Adrenal gland (tissue), 12 donors: Measurements from ENCODE around the gene PLEKHA6. TPM values are rescaled to one million over a fixed set of nuclear protein-coding genes. Genes with fewer than 3 reads are reported as not detected.

Experiments used
- DNase-seq, 7 donors: peaks; one replicate each; pipeline ENCODE4 v3.0.0-alpha.2; 2019 to 2020
- H3K27ac ChIP-seq, 5 donors: fragments of 200-600 bp; sonication (generic) in 4 of 5; 1 replicate in 3 of 5; 2 replicates in 2 of 5; pipeline versions ENCODE4 v1.5.1 to v1.8.0; 2016 to 2020; ENCODE audit warnings: mild to moderate bottlenecking in 1 of 5
- H3K27me3 ChIP-seq: fragments of 200-600 bp; 2 replicates; pipeline ENCODE4 v1.8.0; 2021
- H3K36me3 ChIP-seq, 2 donors: fragments of 200-600 bp; replicated peaks in 1 of 2; 1 replicate in 1 of 2; 2 replicates in 1 of 2; pipeline versions ENCODE4 v1.5.1 to v1.8.0; 2018 to 2022
- H3K4me1 ChIP-seq, 2 donors: fragments of 200-600 bp; replicated peaks in 1 of 2; 1 replicate in 1 of 2; 2 replicates in 1 of 2; pipeline versions ENCODE4 v1.5.1 to v1.8.0; 2018 to 2021
- H3K4me3 ChIP-seq, 4 donors: fragments of 200-600 bp; sonication (generic) in 3 of 4; one replicate each; pipeline ENCODE4 v1.5.1; 2016 to 2018
- H3K9me3 ChIP-seq, 3 donors: fragments of 200-600 bp; sonication (generic) in 1 of 3; replicated peaks in 1 of 3; 1 replicate in 2 of 3; 2 replicates in 1 of 3; pipeline versions ENCODE4 v1.5.1 to v1.8.0; 2016 to 2021
- POLR2A ChIP-seq, 2 donors: fragments of 450-650 bp; IDR thresholded peaks; one replicate each; pipeline ENCODE4 v1.6.1; 2017; ENCODE audit warnings: antibody characterized with exemption in 2 of 2, mild to moderate bottlenecking in 2 of 2, moderate library complexity in 1 of 2
- WGBS, 4 donors: extraction: QIAGEN DNeasy Blood & Tissue Kit in 2 of 4; methylation state at CpG; one replicate each; pipeline versions ENCODE4 v1.1.5 to v1.1.7; 2013 to 2017; 5-methylcytosine and 5-hydroxymethylcytosine counted together
- intact Hi-C, 2 donors: fragments of 100-400 bp; cut with DNase I; formaldehyde crosslinking; loops; one replicate each; pipeline versions ENCODE4 v1.14.1 to v1.15.0; 2022 to 2023
- polyA plus RNA-seq, 3 donors: library from polyadenylated mRNA; stranded (reverse); fragments of 200-250 nt in 2 of 3; fragments of 350-450 nt in 1 of 3; fragmentation: Illumina TruSeq in 1 of 3; extraction: RNeasy Lipid Tissue Mini Kit (QIAGEN cat#74804) in 1 of 3; gene quantifications; one replicate each; pipeline ENCODE4 v1.2.3, GENCODE V29; 2013 to 2014
- total RNA-seq, 9 donors: library from RNA; depleted of rRNA in 4 of 9; stranded (reverse); fragments of >200 nt in 4 of 9; fragments of 120-200 nt in 1 of 9; fragmentation: NEBNext Ultra II Directional in 1 of 9; extraction: Animal tissue kit (Norgen Biotek cat#: 25700) in 1 of 9; gene quantifications; one replicate each; pipeline versions ENCODE4 v1.1.0 to v1.2.4, GENCODE V29; 2013 to 2023
- TF ChIP-seq, protein P1 (sequence below), 6 experiments: fragments of 450-650 bp in 4 of 6; fragments of 200-600 bp in 2 of 6; sonication (generic) in 1 of 6; IDR thresholded peaks; 1 replicate in 5 of 6; 2 replicates in 1 of 6; pipeline versions ENCODE4 v1.5.1 to v1.8.0; 2016 to 2021; ENCODE audit warnings: antibody characterized with exemption in 6 of 6, mild to moderate bottlenecking in 2 of 6, moderate library complexity in 1 of 6
- donor health status: healthy with polysubstance abuse.
- donor health status: Bipolar disorder and iron deficiency.
- donor health status: DM: yes; HTN: yes; CAD: no.
- donor health status: DM: no; HTN: no; CAD: no.
- donor health status: DM: no; HTN: no; CAD: no.
- donor health status: DM: yes; HTN: yes; CAD: no.

Gene PLEKHA6
- total and polyA plus RNA-seq, 12 donors: 2.2 to 13.8 (median 5.1) TPM

GRCh38 chr1:204248954-204249353 is 110.8 kb downstream of the PLEKHA6 start:
- H3K27me3 ChIP-seq: no peaks in the 10 kb centered on the region
- peaks cover 0 to 4% of the 10 kb centered on the region in 2 donors for H3K36me3 ChIP-seq
- H3K4me3 ChIP-seq: no peak overlapping the region
- H3K27ac ChIP-seq: no peak overlapping the region
- intact Hi-C loops: no loop called here
- DNase-seq: no peak
- TF ChIP-seq, protein P1, sequence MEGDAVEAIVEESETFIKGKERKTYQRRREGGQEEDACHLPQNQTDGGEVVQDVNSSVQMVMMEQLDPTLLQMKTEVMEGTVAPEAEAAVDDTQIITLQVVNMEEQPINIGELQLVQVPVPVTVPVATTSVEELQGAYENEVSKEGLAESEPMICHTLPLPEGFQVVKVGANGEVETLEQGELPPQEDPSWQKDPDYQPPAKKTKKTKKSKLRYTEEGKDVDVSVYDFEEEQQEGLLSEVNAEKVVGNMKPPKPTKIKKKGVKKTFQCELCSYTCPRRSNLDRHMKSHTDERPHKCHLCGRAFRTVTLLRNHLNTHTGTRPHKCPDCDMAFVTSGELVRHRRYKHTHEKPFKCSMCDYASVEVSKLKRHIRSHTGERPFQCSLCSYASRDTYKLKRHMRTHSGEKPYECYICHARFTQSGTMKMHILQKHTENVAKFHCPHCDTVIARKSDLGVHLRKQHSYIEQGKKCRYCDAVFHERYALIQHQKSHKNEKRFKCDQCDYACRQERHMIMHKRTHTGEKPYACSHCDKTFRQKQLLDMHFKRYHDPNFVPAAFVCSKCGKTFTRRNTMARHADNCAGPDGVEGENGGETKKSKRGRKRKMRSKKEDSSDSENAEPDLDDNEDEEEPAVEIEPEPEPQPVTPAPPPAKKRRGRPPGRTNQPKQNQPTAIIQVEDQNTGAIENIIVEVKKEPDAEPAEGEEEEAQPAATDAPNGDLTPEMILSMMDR (IDR thresholded peaks at IDR 0.05): no peak
- no peak for TF ChIP-seq POLR2A (IDR thresholded peaks at IDR 0.05)
- H3K4me1 ChIP-seq: no peaks in the 10 kb centered on the region
- WGBS, 4 donors: 87 to 100% (median 91%) methylated on average over 3 of the region's 3 CpGs
- H3K9me3 ChIP-seq: no peaks in the 10 kb centered on the region

DNA sequence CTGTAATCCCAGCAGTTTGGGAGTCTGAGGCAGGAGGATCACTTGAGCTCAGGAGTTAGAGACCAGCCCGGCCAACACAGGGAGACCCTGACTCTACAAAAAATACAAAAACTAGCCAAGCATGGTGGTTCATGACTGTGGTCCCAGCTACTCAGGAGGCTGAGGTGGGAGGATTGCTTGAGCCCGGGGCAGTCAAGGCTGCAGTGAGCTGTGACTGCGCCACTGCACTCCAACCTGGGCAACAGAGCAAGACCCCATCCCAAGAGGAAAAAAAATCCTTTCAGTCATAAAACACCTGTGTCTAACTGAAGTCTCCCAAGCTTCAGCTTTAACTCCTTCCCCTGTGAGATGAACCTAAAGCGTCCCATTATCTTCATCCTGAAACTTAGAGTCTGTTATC is 112.9 kb downstream of the PLEKHA6 start:
- no peak for DNase-seq
- no peak overlapping the region for H3K4me3 ChIP-seq
- WGBS, 4 donors: 87 to 100% (median 96%) methylated on average over 3 to 4 of the region's 4 CpGs
- no peaks in the 10 kb centered on the region for H3K4me1 ChIP-seq
- intact Hi-C loops: no loop called here
- H3K27me3 ChIP-seq: no peaks in the 10 kb centered on the region
- TF ChIP-seq, protein P1 (IDR thresholded peaks at IDR 0.05): no peak
- TF ChIP-seq POLR2A (IDR thresholded peaks at IDR 0.05): no peak
- H3K9me3 ChIP-seq: no peaks in the 10 kb centered on the region
- H3K27ac ChIP-seq: no peak overlapping the region
- peaks cover 0 to 4% of the 10 kb centered on the region in 2 donors for H3K36me3 ChIP-seq

DNA sequence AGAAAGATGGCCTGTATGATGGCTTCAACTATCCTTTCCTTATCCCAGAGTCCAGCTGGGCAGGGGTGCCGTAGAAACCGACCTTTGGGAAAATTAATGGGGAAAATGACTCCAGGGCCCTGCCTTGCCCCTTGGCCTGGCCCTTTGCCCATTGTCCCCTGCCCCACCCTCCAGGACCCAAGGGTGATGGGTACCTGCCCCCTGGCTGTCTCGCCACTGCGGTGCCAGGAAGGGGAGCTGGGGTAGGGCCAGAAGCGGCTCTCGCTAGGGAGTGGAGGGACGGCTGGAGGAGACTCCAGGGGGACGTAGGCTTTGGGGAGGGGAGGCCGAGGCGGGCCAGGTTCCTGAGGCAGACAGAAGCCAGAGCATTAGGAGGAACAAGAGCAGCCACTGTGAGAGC is 116.8 kb downstream of the PLEKHA6 start:
- Histone ChIP-seq H3K27me3 (no peaks in the 10 kb centered on the region), H3K4me3 (no peak overlapping the region), H3K36me3 (peaks cover 0 to 4% of the 10 kb centered on the region in 2 donors), H3K27ac (no peak overlapping the region), H3K4me1 (no peaks in the 10 kb centered on the region), H3K9me3 (no peaks in the 10 kb centered on the region)
- WGBS, 4 donors: 92 to 96% (median 95%) methylated on average over 10 of the region's 10 CpGs
- TF ChIP-seq POLR2A (IDR thresholded peaks at IDR 0.05): no peak
- TF ChIP-seq, protein P1 (IDR thresholded peaks at IDR 0.05): no peak
- no peak for DNase-seq
- intact Hi-C loops: no loop called here

GRCh38 chr1:204241914-204242313 is 117.8 kb downstream of the PLEKHA6 start:
- no peaks in the 10 kb centered on the region for H3K27me3 ChIP-seq
- no peak overlapping the region for H3K4me3 ChIP-seq
- no peaks in the 10 kb centered on the region for H3K4me1 ChIP-seq
- no peak for DNase-seq
- no peak for TF ChIP-seq POLR2A (IDR thresholded peaks at IDR 0.05)
- intact Hi-C loops: no loop called here
- no peak overlapping the region for H3K27ac ChIP-seq
- 93 to 98% (median 95%) methylated on average over 3 to 5 of the region's 5 CpGs for WGBS, 4 donors
- no peaks in the 10 kb centered on the region for H3K9me3 ChIP-seq
- peaks cover 0 to 4% of the 10 kb centered on the region in 2 donors for H3K36me3 ChIP-seq

DNA sequence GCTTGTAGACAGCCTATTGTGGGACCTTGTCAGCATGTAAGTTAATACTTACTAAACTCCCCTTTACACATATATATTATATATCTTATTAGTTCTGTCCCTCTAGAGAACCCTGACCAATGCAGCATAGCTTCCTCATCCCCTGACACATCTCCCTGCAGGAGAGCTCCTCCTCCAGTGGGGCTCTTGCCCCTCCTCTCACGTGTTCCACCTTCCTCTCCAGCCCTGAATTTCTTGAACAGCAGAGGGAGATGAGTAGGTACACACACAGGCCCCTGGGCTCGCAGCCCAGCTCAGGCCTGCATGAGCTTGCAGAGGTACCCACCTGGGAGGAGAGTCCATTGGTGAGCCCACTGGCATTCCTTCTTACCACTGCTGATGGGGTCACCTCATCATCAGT is 118.7 kb downstream of the PLEKHA6 start:
- Histone ChIP-seq H3K4me3 (no peak overlapping the region), H3K27ac (no peak overlapping the region), H3K36me3 (peaks cover 0 to 4% of the 10 kb centered on the region in 2 donors), H3K4me1 (no peaks in the 10 kb centered on the region), H3K9me3 (no peaks in the 10 kb centered on the region), H3K27me3 (no peaks in the 10 kb centered on the region)
- DNase-seq: no peak
- TF ChIP-seq, protein P1 (IDR thresholded peaks at IDR 0.05): no peak
- TF ChIP-seq POLR2A (IDR thresholded peaks at IDR 0.05): no peak
- intact Hi-C loops: no loop called here
- WGBS, 4 donors: 57 to 65% (median 62%) methylated on average over 1 to 2 of the region's 2 CpGs
